GM18907 (cell line): ENCODE data around the gene GLRX5.

Source experiments
- ATAC-seq: cut with Tn5 transposase; IDR thresholded peaks from one replicate; pipeline ENCODE4 v1.9.1; 2021; ENCODE audit warnings: mild to moderate bottlenecking, moderate library complexity; ENCODE audit not compliant: unreplicated experiment

GLRX5 gene

GRCh38 chr14:95534299-95535225 is at the start of gene GLRX5:
TSS of gene GLRX5 (plus strand) at chr14:95535050. CDS start at chr14:95535090, 40 bp downstream.
- peak; percentile 92 for ATAC-seq

DNA sequence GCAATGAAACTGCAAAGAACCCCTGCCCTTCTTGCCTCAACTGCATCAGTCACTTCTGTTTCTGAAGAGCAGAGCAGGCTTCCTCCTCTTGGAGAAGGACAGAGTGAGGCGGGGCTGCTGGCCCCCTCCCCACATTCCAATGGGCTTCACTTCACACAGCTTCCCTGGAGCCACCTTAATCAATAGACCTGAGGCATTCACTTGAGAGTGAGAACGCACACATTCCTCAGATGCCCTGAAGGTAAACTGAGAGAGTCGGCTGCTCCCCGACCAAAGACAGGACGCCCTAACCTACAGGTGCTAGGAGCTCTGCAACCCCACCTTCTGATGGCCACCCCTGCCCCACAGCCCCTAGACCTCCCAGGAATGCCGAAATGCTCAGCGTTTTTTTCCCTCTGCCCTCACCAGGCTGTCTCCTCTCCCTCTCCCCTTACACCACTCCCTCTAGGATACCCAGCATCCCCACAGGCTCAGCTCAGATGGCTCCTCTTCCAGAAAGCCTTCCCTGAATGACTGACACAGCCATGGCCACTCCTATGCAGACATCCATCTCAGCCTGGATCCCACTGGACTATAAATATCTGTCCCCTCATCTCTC is 49.5 kb upstream of the GLRX5 start:
- ATAC-seq = no peak

DNA sequence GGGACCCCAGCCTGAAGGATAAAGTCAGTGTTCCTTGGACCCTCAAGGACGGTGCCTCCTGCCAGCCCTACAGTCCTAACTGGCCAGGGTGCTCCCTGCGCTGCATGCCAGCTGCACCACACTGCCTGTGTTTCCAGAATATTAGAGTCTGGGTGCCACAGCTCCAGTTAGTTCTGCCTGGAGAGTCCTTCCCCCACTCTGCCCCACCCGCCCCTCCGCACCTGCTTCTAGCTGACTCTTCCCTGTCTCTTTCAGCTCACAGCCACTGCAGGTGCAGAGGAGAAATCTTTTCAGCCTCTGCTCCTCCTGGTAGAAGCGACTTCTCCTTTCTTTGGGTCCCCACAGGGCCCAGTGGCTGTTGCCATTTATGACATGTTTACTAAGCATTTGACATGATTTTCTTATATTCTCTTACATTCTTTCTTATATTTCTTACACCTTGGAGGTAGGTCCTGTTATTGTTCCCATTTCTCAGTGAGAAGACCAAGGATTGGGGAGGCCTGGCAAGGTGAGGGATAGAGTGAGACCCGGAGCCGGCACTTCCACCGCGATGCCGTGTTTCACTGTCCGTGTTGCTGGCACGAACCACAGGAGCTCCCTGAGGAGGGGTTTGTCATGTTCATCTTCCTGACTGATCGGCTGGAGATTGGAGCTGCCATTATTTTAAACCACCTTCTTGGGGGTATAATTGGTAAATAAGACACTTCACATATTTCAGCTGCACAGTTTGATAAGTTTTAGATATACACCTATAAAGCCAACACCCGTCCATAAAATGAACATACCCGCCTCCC is 47.8 kb upstream of the GLRX5 start:
- no peak for ATAC-seq

GRCh38 chr14:95487669-95488084 is 47.2 kb upstream of the GLRX5 start:
- no peak for ATAC-seq

GRCh38 chr14:95488376-95489213 is 46.3 kb upstream of the GLRX5 start:
- ATAC-seq = no peak

DNA sequence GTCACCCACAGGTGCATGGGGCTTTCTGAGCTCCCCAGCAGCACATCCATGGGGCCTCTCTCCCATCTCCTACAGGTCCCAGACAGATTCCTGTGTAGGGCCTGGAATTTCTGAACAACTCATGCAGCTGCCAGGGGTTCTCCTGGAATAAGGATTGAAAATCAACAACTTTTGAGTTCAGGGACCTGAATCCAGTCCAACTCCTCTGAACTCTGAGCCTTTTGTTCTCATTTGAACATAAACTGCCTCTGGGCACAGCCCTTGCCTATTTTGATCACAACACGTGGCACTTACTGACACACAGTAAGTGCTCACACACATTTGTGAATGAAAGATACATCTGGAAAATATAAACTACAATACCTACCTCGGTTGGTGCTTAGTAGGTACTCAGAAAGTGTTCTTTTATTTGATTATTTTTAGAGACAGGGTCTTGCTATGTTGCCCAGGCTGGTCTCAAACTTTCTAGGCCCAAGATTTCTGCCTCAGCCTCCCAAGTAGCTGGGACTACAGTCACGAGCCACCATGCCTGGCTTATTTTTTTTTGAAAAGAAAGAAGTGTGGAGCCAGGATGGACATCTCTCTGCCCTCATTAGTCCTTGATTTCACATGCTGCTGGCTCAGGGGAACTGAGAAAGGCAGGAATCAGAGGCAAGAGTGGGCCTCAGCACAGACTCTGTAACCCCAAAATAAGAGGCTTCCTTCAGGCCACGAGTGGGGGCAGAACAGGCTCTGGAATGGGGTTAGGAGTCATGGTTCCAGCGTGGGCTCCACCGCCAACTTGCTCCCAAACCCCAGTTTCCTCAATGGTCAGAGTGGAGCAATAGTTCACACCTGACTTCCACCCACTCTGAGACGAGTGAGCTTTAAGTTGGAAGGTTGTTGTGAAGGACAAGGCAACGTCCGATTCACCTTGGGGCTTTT is 45.4 kb upstream of the GLRX5 start:
- ATAC-seq = no peak

- ATAC-seq = no peak
Measured at GRCh38 chr14:95490138-95490509, 44.7 kb upstream of the GLRX5 start.

DNA sequence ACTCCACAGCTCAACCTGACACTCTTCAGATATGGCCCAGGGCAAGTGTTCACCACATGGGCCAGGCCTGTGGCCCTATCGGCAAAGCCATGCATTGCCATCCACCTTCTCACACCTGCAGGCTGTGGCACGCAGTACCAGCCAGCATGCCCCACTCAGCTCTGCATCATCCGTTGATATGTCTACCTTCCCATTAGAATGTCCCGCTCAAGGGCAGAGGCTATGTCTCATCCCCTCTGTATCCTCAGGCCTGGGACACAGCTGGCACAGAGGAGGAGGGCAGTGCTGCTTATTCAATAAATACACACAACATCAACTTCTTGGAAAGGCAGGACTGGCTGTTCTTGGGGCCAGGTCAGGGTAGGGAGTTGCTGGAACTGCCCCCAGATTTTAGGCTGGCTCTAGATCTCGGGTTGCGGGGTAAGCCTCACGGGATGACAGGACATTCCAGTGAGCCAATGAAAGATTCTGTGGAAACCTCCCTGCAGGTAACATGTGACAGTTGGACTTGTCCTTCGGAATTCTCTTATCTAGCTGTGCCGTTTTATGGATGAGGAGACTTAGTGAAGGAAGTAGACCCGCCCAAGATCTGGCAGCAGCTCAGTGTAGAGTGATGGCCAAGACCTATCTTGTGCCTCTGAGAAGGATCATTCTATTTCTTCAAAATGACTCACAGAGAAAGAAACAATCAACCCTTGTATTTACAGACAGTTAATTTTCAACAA is 44.0 kb upstream of the GLRX5 start:
- no peak for ATAC-seq

DNA sequence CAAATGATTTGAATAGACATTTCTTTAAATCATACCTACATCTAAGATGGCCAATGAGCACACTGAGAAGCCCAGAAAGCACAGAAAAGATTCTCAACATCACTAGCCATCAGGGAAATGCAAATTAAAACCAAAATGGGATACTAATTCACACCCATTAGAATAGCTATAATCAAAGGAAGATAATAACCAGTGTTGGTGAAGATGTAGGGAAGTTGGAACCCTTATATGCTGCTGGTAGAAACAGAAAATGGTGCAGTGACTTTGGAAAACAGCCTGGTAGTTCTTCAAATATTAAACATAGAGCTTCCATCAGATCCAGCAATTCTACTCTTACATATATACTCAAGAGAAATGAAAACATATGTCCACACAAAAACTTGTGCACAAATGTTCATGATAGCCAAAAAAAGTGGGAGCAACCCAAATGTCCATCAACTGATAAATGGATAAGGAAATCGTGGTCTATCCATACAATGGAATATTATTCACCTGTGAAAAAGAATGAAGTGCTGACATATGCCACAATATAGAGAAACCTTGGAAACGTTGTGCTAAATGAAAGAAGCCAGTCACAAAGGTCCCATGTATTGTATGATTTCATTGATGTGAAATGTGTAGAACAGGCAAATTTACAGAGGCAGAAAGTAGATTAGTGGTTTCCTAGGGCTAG is 42.8 kb upstream of the GLRX5 start:
- ATAC-seq = no peak

GRCh38 chr14:95493503-95493902 is 41.3 kb upstream of the GLRX5 start:
- ATAC-seq = no peak

DNA sequence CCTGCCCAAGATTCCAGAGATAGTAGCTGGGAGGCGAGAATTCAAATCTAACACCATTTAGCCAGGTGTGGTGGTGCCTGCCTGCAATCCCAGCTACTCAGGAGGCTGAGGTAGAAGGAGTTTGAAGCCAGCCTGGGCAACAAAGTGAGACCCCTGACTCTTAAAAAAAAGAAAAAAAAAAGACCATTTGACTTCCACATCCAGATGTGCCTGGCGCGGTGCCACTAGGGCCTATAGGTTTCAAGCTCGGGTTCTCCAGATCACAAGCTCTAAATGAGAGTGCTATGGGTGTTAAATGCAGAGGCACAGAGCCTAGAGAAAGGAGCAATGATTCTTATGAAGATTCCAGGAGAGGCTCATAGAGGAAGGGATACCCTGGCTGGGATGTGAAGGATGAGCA is 40.9 kb upstream of the GLRX5 start:
- no peak for ATAC-seq

GRCh38 chr14:95494456-95494855 is 40.4 kb upstream of the GLRX5 start:
- ATAC-seq = no peak

GRCh38 chr14:95495076-95495475 is 39.8 kb upstream of the GLRX5 start:
- ATAC-seq = no peak

- peak; percentile 90 for ATAC-seq
Measured at GRCh38 chr14:95495538-95496025, 39.3 kb upstream of the GLRX5 start.

DNA sequence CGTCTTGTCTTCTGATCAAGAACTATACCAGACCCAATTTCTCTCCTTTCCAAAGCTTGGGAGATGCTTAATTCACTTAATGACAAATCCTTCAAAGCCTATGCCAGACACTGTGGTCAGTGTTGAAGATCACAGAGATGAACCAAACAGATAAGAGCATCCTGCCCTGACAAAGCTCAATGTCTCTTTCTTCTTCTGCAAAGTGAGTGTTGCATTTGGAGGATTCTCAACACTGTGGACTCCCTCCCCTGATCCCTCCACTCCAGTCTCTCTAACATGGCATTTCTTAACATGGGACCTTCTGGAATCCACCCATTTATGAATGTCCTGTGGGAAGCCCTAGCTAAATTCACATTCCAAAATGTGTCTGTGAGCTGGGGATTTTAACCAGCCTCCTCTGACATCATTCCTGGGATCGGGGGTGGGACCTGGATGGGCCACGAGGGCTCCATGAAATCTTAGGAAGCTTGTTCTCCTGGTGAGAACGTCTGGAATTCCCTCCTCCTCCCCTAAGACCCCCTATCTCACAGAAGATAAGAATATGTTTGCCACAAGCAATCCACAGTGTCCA is 38.7 kb upstream of the GLRX5 start:
- ATAC-seq = peak; percentile 29

GRCh38 chr14:95496690-95497259 is 38.1 kb upstream of the GLRX5 start:
- ATAC-seq = no peak

GRCh38 chr14:95497561-95498011 is 37.3 kb upstream of the GLRX5 start:
- ATAC-seq = no peak
